NCI-H748 (cell line): ENCODE data around the gene RASGRF1.
"Not testable (repeated sequence)": the region's sequence is repeated elsewhere in the genome, so short reads cannot be mapped to it uniquely, and the experiment has no call there.

Experiments used
- DNase-seq: peaks from one replicate; lab custom pipeline; 2025; ENCODE audit not compliant: unreplicated experiment; lab: John Stamatoyannopoulos, UW

Gene RASGRF1

DNA sequence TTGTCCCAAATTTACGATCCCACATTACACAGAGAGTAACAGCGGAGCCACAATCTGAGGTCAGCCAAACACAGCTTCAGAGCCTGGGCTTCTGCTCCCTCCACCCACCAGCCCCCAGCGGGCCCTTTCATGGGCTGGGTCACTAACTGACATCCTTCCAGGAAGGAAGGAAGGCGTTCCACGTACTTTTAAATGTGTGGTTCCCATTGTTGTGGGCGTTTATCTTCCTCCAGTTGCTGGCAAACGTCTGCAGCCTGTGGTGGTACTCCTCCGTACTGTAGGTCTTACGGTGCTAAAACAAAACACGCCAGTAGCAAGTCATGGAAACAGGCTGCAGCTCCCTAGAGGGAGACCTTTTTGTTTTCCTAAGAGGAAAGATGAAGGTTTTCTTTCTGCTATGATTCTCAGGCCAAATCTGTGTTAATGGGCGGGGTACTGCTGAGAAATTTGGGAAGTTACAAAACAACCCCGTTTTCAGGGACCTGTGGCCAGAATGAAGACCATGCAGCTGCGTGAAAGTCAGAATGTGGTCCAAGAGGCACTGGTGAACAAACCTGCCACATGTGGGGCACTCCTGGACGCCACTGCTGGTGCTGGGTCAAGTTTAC is 153.3 kb downstream of the RASGRF1 start:
- no peak for DNase-seq

DNA sequence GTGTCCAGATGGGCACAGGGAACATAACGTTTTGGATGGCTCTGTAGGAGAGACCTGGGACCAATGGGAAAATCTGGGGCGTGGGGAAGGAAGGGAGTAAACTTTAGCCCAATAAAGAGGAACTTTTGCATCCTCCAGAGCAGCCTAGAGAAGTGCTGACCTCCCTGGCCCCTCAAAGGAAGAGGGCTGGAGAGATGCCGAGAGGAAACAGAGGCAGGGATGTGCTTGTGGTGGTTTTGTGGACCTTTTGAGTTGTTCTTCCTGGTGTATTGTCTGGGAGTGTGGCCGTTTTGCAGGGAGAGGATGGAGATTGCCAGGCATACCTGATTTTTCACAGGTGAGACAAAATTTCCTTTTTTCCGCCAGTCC is 155.9 kb downstream of the RASGRF1 start:
- no peak for DNase-seq

DNA sequence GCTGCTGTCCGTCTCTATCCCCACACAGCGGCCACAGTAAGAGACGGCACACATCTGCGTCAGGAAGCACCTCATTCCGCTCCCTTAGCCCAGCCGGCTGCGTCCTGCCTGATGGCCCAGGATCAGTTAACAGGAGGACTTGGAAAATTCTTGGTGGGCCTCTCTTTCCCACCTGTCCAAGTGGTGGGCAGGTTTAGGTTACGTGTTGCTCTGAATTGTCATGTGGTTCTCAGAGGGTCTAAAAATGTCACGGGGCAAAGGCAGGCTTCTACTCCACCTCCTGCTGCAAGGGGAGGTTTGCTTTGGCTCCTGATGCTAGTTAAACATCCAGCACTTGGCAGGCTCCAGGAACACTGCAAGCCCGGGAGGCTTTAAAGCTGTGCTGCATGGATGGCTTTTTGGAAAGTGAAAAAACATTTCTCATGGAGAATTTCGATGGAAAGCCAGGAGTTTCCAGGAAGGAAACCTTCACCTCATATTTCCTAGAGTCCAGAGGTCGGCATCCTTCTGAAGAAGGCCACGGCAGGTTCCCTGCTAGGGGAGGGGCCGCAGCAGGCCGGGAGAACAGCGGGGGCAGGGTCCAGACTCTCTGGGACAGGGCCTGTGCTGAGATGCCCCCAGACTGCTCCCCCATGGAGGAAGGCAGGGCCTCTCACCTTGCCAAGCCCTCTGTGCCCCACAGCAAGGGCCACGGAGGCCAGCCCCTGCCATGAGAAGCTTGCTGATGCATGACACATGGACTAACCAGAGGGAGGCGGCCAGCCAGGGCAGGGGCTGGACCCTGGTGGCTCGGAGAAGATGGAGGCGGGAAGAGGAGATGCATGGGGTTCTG is 156.5 kb downstream of the RASGRF1 start:
- DNase-seq, result no peak

DNA sequence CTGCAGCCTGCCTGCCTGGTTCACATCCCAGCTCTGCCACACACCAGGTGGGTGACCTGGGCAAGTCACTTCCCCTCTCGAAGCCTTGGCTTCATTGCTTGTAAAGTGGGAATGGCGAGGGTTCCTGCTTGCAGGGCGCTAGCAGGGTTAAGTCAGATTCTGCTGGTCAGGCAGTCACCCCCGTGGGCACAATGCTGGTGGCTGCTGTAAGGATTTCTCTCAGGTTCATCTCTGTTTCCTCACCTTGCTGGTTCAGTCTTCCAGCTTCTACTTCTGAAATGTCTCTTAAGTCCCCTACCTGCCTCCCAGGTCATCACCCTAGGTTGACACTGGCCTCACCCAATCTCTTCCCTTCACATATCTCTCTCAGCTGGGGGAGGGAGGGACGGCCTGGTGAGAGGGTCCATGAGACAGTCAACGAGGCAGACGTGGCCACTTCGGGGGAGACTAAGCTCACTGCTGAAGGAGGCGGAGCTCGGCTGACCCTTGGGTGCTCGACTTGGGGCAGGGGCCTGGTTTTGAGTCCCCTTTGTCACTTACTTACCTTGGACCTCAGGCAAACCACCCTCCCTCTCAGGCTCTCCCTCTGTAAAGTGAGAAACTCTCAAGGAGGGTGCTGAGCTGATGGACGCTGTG is 157.3 kb downstream of the RASGRF1 start:
- DNase-seq, result no peak

DNA sequence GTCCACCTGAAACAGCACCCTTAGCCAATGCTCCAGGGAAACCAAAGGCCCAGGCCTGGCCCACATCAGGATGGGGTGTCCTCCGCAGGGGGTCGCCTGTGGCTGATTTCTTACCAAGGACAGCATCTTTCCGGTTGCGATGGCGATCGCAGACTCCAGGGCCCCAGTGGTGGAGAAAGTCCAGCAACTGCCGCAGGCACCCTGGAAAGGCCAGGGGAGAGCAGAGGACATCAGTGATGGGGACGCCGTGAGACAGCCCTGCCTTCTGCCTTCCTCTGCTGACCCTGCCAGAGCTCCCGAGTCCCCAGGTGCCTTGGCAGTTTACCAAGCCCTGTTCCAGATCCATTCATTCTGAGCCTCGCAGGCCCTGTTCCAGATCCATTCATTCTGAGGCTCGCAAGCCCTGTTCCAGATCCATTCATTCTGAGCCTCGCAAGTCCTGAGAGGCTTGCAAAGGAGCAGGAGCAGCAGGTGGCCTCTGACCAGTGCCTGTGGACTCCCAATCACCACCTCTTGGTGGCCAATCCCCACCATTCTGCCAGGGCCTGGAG is 158.2 kb downstream of the RASGRF1 start:
- DNase-seq, result no peak

DNA sequence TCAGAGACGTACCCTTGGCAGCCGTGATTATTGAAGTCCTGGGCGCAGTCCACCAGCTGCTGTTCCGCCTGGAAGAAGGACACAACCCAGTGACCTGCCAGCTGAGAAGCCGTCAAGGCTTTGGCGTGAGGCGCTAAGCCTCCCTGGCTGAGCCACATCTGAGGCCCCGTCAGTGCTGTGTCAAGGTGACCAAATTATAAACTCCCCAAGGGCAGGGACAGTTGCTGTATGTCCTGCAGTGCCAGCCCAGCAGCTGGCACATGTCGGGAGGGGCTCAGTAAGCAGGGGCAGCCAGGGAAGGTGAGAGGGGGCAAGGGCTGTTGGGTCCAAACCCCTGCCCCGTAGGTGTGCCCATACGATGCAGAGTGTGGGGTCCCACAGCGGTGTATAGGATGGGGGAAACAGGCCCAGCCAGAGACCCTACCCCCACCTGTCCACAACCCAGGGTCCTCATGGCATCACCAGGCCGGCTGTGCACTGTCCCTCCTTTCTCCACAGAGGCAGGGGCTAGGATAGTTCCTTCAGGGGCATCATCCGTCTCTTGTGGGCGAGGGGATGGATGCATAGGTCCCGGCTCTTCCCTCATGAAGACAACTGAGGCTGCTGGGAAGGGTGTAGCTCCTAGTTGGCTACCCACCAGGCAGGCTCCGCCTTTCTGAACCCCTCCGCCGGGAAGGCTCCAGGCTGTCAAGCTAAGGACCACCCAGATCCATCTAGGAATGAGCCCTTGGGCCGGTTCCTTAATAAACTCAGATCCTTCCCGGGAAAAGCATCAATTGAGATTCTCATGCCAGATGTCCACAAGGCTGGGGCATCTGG is 158.9 kb downstream of the RASGRF1 start:
- DNase-seq, result no peak

DNA sequence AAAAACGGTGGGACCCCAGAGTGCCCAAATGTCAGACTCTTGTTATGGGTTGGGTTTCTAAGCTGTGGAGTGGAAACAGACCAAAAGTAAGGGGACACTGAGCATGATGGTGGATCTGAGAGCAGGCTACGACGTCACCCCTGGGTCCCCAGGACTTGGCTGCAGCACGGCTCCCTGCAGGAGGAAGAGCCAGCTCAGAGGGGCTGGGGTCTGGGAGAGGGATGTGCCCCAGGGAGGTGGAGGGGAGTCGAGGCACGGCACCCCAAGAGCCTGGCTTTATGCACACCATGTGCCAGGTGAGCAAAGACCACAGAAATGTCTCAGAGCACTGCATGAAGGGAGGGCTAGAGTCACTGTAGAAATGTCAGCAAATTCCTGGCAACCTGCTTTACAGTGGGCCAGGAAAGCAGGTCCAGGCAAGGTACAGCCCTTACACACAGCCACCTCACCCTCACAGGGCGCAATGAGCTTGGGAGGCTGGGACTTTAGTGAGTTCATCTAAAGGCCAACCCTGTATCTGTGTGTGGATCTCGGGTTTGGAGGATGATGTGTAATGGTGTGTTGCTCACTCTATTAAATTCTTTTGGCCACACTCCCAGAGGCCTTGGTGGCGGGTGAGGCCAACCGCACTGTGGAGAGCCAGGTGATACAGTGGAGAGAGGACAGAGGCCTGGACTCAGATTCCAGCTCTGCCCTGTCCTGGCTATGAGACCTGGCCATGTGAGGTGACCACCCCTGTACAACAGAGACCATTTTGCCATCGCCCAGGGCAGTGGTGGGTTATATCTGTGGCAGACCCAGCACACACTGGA is 159.8 kb downstream of the RASGRF1 start:
- no peak for DNase-seq

DNA sequence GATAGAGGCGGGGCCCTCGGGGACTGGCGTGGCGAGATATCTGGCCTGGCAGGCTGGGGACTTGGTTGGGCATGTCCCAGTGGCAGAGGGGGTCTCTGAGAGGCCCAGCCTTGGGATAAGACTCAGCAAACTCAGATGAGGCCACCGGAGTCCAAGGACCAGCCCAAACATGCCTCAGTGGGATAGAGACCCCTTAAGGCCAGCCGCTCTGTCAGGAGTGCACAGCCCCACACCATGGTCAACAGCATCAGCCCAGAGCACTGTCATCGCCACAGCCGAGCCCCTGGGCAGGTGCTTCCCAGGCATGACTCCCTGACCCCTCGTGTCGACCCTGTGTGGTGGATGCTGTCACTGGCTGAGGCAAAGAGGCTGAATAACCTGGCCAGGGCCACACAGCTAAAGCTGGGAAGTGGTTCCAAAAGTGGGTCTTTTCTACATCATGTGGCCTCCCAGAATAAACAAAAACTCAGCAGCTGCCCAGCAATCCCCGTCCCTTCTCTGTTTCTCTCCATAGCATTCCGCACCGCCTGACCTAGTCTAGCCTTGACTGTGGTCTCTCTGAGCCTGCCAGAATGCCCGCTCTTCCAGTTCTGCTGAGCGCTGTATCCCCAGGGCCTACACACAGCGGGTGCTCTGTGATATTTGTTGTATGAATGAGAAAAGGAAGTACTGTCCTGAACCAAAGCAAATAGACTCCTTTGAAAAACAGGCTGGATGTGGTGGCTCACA is 160.9 kb downstream of the RASGRF1 start:
- no peak for DNase-seq

DNA sequence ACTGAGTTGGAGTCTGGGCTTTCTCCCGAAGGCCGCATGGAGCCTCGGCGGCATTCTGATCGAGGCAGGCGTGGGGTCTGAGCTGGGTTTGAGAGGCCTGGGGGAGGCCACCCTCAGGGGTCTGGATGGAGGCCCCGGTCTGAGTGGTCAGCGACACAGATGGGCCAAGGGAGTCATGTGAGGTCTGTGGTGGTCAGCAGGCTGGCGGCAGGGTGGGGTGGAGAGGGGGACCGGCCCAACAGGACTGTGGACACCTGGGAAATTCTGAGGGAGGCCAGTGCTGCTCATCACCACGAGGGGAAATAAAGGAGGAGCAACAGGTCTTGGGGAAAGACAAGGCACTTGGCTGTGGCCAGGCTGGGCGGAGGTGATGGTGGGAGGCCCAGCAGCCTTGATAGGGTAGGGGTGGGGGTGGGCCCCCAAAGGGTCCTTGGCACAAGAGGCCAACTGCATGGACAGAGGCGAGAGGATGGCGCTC is 161.9 kb downstream of the RASGRF1 start:
- DNase-seq, result no peak

DNA sequence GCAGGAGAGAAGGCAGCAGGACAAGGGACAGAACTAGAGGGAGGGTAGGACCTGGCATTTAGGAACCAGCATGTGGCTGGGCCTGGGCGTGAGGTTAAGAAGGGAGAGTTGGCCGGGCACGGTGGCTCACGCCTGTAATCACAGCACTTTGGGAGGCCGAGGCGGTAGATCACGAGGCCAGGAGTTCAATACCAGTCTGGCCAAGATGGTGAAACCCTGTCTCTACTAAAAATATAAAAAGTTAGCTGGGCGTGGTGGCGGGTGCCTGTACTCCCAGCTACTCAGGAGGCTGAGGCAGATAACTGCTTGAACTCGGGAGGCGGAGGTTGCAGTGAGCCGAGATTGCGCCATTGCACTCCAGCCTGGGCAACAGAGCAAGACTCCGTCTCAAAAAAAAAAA is 162.4 kb downstream of the RASGRF1 start:
- not testable (repeated sequence) for DNase-seq

DNA sequence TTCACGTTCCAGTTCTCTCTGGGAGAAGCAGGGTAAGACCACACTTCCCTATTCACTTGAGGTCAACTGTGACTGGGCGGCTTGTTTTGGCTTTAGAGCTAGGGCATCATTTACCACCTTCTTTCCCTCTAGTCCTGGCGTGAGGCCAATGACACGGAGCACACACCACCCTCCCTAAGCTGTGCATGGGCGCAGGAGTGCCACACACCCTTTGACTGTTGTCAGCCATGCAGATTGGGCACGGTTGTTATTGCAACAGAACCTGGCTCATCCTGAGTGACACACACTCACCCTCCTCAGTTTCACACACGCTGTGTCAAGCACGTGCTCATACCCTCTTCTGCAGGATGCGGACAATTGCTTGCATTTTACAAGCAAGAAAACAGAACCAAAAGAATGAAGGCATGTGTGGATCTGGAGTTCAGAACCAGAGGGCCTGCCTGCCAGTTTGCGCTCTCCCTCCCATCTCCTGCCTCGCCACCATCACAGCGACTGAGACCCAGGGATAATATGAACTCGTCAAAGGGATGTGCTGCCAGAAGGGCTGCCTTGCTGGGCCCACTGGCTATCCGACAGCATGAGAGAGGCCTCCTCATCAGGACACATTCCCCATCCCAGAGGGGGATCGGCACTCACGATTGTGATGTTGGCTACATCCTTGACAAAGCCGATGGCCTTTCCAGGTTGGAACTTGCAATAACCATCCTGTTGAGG is 163.3 kb downstream of the RASGRF1 start:
- DNase-seq, result no peak

DNA sequence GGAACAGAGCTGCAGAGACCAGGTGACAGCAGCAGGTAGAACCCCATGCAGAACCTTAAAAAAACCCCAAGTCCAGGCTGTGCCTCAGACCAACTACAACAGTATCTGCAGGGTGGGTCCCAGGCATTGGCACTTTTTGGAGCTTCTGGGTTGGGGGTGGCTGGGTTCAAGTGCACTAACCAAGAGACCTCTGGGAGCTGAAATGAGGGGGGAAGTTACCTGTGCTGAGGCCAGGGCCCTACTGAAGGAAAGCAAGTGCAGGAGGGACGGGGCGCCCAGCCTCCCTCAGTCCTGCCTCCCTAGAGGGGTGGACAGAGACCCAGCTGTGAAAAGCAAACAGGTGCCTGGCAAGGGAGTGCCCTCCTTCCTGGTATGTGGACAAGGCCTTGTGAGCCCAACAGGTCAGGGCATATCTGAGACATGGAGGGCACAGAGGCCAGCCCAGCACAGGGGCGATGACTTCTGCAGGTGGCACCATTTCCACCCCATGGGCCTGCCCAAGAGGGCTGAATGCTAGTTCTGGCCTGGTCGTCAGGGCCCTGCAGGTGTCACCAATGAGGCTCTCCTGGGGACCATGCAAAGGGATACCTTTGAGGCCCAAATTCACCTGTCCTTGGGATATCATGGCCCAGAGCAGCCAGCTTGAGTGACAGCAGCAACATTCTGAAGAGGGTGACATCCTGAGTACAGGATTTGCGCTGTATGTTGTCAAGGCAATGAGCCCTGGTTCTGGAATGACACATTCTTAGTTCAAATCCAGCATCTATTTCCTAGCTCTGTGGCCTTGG is 164.4 kb downstream of the RASGRF1 start:
- no peak for DNase-seq

DNA sequence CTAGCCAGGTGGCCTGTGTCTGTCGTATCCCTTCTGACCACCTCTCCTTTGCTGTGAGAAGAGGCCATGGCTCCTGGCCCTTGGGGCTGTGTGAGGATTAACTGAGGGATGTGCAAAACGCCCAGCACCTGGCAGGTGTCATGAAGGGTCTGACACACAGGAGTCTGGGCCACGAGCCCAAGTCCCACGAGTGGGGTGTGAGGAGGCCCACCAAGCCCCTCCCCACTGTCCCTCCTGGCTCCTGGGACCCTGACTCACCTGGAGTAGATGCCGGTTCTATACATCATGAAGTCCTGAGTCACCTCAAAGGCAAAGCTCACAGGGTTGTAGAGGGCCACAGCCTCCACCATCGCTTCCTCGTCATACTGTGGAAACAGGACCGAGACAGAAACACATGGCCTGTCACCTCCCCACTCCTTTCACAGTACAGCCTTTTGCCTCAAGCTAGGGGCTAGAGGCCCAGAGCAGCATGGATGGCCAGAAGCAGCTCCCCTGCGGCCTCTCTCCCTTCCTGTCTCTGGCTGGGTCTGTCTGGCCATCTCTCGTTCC is 165.4 kb downstream of the RASGRF1 start:
- DNase-seq, result no peak

DNA sequence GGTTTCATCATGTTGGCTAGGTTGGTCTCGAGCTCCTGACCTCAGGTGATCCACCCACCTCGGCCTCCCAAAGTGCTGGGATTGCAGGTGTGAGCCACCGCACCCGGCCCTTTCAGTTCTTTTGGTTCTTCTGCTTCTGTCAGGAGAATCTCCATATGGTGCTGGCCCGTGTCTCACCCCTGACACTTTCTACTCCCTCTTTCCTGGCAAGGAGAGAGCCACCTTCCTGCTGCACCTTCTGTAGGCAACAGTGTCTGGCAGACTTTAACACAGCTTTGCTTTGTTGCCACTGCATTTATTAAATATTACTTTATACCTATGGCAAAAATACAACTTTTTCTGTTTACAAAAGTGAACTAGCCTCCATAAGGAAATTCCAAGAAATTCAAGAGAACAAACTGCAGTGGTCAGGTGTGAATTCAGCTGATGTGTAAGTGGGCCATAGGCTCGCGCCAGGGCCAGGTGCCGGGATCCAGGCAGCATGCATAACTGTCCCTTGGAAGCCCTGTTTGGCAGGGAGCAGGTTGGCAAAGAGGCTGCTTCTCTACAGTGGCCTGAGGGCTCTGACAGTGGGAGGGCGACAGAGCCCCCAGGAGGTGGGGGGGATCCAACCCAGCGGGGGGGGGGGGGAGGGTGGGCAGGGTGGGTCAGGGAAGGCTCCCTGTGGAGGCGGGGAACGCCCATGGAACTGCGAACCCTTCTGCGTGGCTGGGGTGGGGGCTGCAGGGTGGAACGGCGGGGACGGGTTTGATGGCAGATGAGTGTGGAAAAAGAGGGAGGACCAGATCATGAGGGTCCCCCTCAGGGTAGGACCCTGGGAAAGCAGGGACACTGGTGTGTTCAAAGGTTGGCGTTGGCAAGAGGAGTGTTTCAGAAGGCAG is 166.9 kb downstream of the RASGRF1 start:
- no peak for DNase-seq

DNA sequence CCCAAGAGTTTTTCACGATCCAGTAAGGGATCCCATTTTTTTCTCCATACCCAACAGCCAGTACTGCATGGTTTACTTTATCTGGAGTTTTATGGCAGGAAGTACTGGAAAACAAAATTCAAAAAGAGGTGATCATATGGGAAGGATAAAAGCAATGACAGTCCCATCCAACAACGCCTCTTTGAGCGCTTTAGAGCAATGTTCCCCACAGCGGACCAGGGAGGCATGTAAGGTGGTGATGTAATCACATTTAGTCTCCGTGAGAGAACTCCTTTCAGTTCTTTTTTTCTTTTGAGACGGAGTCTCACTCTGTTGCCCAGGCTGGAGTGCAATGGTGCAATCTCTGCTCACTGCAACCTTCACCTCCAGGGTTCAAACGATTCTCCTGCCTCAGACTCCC is 167.6 kb downstream of the RASGRF1 start:
- DNase-seq, result no peak

DNA sequence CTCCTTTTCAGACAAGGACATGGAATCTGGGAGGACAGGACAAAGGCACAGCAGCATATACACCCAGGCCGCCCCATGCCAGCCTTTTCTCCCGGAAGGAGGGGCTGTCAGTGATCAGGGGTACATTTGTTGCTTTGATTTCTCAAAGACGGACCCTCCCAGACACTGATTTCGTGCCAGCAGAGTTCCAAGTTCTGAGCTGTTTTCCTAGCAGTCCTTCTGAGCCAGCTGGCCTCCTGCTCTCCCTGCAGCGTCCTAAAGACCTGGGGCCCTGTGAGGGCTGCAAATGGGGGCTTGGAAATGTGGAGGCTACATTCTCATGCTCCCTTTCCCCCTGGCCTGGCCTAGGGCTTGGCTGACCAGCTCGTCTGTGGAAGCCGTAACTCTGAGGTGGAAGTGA is 168.1 kb downstream of the RASGRF1 start:
- no peak for DNase-seq

DNA sequence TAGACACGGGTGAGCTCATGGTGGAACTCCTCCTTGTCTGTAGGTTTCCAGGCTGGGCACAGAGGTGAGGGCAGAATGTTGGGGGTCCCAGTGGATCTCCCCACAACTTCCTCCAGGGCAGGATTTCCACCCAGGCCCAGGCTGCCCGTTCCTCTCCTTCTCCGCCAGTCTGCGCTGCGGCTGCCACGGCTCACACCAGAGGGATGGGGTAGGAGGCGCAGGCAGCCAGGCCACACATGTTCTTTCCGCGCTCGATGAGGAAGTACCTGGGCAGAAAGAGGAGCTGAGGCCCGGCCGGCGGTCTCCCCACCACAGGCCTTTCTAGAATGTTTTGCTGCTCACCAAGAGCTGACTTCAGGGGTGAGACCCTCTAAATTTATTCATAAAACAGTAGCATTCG is 168.6 kb downstream of the RASGRF1 start:
- DNase-seq, result no peak
